GM21786 (cell line): ENCODE results near the gene NPNT.

Source experiments
- ATAC-seq: cut with Tn5 transposase; IDR thresholded peaks from one replicate; pipeline ENCODE4 v1.9.1; 2021; ENCODE audit not compliant: unreplicated experiment

Gene NPNT

GRCh38 chr4:105969575-105969974 is 74.3 kb downstream of the NPNT start:
- ATAC-seq, result no peak

- ATAC-seq, result no peak
Measured at GRCh38 chr4:105970371-105970770, 75.1 kb downstream of the NPNT start.

- no peak for ATAC-seq
Measured at GRCh38 chr4:105971036-105971435, 75.8 kb downstream of the NPNT start.

- ATAC-seq, result no peak
Measured at GRCh38 chr4:105972946-105973621, 77.8 kb downstream of the NPNT start.

DNA sequence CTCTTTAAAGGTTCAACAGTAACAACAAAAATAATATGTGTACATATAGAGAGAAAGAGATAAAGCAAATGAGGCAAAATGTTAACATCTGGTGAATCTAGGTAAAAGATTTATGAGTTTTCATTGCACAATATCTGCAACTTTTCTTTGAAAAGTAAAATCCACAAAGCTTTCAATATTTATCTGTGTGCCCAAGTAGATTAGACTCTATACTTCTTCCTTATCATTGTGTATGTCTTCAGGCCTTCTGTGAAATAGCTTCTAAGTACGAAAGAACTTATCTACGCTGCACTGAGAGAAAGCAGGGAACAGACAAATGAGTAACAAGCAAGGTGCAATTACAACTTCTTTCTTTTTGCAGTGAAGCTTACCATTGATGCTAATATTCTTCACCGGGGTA is 81.6 kb downstream of the NPNT start:
- no peak for ATAC-seq

GRCh38 chr4:105978684-105979296 is 83.5 kb downstream of the NPNT start:
- ATAC-seq, result no peak

- ATAC-seq, result no peak
Measured at GRCh38 chr4:105979506-105979905, 84.2 kb downstream of the NPNT start.

DNA sequence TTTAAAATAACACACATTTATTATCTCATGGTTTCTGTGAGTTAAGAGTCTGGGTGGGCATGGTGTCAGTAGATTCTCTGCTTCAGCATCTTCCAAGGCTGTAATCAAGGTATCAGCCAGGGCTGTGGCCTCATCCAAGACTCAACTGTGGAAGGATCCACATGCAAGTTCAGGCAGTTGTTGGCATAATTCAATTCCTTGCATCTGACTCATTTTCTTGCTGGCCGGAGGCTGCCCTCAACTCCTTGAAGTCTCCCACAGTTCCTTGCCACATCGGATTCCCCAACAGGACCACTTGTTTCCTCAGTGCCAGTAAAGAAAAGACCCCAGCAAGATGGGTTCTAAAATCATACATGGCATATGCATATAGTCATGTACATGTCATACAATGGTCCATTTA is 93.4 kb downstream of the NPNT start:
- ATAC-seq, result no peak

DNA sequence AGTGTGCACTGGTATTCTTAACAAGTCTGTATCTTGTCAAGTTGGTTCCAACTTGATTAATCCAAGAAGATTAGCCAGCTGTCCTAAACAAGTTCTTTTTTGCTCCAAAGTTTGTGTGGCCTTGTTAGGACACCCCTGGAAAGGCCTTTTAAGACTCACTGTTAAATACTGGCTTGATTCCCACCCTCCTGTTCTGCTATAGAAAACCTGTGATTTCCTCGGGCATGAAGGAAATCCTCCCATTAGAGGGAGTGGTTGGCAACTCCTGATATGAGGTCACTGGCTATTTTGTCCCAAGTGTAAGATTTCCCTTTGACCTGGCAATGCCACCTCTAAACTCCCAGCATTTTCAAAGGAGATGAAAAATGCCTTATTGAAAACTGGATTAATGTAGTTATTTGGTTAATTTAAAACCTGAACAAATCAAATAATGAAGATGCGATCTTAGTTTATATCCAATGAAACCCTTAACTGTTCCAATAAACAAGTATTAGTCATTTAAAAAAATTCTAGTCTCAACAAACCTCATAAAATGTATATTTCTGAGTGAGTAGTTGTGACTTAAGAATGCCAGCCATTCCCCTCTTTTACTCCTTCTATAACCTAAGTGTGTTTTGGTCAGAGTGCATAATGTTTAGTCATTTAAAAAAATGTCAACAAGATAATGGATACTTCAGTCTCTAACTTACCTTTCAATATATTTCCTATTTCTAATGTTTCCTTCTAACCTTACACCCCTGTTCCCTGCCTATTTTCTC is 94.4 kb downstream of the NPNT start:
- no peak for ATAC-seq

GRCh38 chr4:105990933-105991332 is 95.7 kb downstream of the NPNT start:
- ATAC-seq, result peak; percentile 51

- ATAC-seq, result no peak
Measured at GRCh38 chr4:105991726-105992125, 96.5 kb downstream of the NPNT start.

DNA sequence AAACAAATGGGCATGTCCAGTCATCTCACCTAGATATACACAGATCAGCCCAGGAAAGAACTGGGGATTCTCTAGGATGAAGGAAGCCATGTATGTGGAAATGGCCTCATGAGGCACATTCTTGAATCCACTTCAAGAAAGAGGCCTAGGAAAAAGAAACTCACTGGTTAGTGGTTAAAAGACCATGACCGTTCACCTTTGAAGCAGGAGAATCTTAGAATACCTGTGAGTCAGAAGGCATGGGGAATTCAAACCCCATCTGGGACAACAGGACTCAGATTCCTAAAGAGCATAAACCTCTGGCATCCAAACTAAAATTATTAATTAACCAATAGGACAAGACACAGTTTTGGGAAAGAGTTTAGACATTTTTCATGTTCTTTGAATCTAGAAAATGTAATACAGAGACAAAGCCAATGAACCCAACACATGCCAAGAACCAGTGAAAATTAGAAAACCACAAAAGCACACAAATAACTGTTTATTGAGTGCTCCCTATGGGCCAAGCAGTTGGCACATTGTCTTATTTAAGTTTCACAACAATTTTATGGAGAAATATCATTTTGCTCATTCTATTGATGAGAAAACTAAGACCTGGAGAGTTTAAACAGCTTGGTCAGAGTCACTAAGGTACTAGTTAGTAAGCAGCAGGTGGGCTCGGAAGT is 97.5 kb downstream of the NPNT start:
- no peak for ATAC-seq

- ATAC-seq, result no peak
Measured at GRCh38 chr4:105994061-105994460, 98.8 kb downstream of the NPNT start.

GRCh38 chr4:105994841-105995501 is 99.7 kb downstream of the NPNT start:
- ATAC-seq, result no peak

GRCh38 chr4:105996845-105997244 is 101.6 kb downstream of the NPNT start:
- ATAC-seq, result no peak

DNA sequence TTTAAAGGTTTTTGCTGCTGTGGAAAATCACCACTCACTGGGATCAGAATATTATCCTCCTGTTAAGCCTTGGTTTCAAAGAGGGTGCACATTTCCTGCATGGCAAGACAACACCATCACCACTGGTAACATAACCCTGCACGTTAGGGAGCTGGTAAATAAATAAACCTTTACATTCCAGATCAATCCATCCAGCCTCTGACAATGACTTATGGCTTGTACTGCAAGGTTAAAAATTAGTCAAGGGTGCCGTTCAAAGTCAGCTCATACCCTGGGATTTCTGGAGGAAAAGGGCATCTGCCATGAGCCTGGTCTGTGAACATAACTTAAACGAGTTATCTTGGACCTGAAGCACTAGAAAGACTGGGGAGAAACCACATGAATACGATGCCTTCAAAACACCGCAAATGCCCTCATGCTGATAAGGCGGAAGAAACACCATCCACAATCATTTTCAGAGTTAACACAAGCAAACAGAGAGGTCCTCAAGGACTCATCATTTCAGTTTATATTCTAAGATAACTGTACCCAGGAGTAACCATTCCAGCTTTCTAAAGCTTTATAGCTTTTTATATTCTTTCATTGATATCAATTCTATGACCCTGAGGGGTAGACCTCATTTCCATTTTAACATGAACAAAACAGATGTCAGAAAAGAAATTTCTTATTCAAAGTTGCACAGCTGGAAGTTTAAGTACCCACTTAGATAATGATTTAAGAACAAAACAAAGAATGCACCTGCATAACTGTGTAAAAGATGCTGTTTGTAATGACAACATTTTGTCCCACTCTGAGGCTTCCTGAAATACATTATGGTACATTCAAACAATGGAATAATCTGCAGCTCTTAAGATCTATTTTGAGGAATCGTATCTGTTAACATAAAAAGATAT is 103.1 kb downstream of the NPNT start:
- no peak for ATAC-seq

DNA sequence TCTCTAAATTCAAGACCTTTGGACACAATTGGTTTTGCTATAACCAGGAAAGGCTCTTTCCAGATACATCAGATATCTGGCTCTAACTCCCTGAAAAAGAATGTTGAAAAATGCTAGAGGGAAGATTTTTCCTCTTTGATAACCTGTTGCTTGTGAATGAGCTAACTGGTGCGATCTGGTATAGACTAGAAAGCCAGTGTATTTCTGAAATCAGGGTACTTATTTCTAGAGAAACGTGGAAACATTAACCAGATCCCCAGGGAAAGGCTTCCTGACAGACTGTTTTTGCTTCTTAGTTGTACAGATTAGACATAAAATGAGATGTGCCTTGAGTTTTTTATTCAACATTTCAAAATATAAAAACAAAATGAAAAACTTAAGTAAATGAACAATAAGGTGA is 107.7 kb downstream of the NPNT start:
- ATAC-seq, result no peak

DNA sequence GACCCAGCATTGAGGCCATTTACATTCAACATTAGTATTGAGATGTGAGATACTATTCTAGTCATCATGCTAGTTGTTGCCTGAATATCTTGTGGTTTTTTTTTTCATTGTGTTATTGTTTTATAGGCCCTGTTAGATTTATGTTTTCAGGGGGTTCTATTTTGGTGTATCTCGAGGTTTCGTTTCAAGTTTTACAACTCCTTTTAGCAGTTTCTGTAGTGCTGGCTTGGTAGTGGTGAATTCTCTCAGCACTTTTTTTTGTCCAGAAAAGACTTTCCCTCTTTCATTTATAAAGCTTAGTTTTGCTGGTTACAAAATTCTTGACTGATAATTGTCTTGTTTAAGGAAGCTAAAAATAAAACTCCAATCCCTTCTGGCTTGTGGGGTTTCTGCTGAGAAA is 115.5 kb downstream of the NPNT start:
- no peak for ATAC-seq

GRCh38 chr4:106011387-106011786 is 116.1 kb downstream of the NPNT start:
- no peak for ATAC-seq

GRCh38 chr4:106017975-106018374 is 122.7 kb downstream of the NPNT start:
- ATAC-seq, result no peak
